GM21447 (cell line): ENCODE measurements around the gene STAG3.
"Not testable (repeated sequence)": the region's sequence is repeated elsewhere in the genome, so short reads cannot be mapped to it uniquely, and the experiment has no call there.

Source experiments
- ATAC-seq: cut with Tn5 transposase; IDR thresholded peaks from one replicate; pipeline ENCODE4 v1.9.1; 2021; ENCODE audit not compliant: unreplicated experiment

Gene STAG3

GRCh38 chr7:100246121-100246864 lies 68.6 kb downstream of the STAG3 start:
- not testable (repeated sequence) for ATAC-seq

- not testable (repeated sequence) for ATAC-seq
Measured at GRCh38 chr7:100246865-100247137, 69.1 kb downstream of the STAG3 start.

- ATAC-seq, result no peak
Measured at GRCh38 chr7:100247152-100247757, 69.5 kb downstream of the STAG3 start.

- no peak for ATAC-seq
Measured at GRCh38 chr7:100248483-100248882, 70.8 kb downstream of the STAG3 start.

- no peak for ATAC-seq
Measured at GRCh38 chr7:100257017-100257416, 79.3 kb downstream of the STAG3 start.

GRCh38 chr7:100259984-100260383 lies 82.3 kb downstream of the STAG3 start:
- ATAC-seq, result not testable (repeated sequence)

- ATAC-seq, result not testable (repeated sequence)
Measured at GRCh38 chr7:100262896-100263295, 85.2 kb downstream of the STAG3 start.
